Esophagus muscularis mucosa (tissue), 4 donors: Measurements from ENCODE around the gene PACSIN3. TPM values are rescaled to one million over a fixed set of nuclear protein-coding genes. Genes with fewer than 3 reads are reported as not detected.
A peak's percentile ranks its signal among the peaks of the same experiment; 100 is the strongest.

ENCODE experiments used
- DNase-seq: peaks from one replicate; pipeline ENCODE4 v3.0.0-alpha.2; 2017; ENCODE audit errors: extremely low spot score
- H3K27ac ChIP-seq, 4 donors: fragments of 200-600 bp; sonication (generic); replicated peaks in 1 of 4; 1 replicate in 3 of 4; 2 replicates in 1 of 4; pipeline ENCODE4 v1.5.1; 2016 to 2019; ENCODE audit warnings: mild to moderate bottlenecking in 1 of 4
- H3K27me3 ChIP-seq, 4 donors: fragments of 200-600 bp; sonication (generic); one replicate each; pipeline versions ENCODE4 v1.5.1 to v1.6.0; 2016 to 2019
- H3K36me3 ChIP-seq, 4 donors: fragments of 200-600 bp; sonication (generic); one replicate each; pipeline ENCODE4 v1.5.1; 2016 to 2019
- H3K4me1 ChIP-seq, 4 donors: fragments of 200-600 bp; sonication (generic); one replicate each; pipeline ENCODE4 v1.5.1; 2016 to 2019
- H3K4me3 ChIP-seq, 4 donors: fragments of 200-600 bp; sonication (generic); 1 replicate in 2 of 4; 2 replicates in 2 of 4; pipeline ENCODE4 v1.5.1; 2016 to 2019; ENCODE audit warnings: mild to moderate bottlenecking in 4 of 4, moderate library complexity in 1 of 4
- H3K9me3 ChIP-seq, 4 donors: fragments of 200-600 bp; sonication (generic); 1 replicate in 3 of 4; 2 replicates in 1 of 4; pipeline ENCODE4 v1.5.1; 2016 to 2019
- EP300 ChIP-seq: sonication (generic); formaldehyde crosslinking; IDR thresholded peaks from one replicate; pipeline ENCODE4 v1.6.1; 2017; ENCODE audit warnings: antibody characterized with exemption
- POLR2A ChIP-seq: fragments of 450-650 bp; IDR thresholded peaks from one replicate; pipeline ENCODE4 v1.6.1; 2017; ENCODE audit warnings: antibody characterized with exemption, moderate library complexity, mild to moderate bottlenecking, low read depth
- POLR2AphosphoS5 ChIP-seq, 2 donors: sonication (generic); formaldehyde crosslinking; IDR thresholded peaks; one replicate each; pipeline ENCODE4 v1.6.1; 2017; ENCODE audit warnings: antibody characterized with exemption in 2 of 2
- WGBS: methylation state at CpG from one replicate; pipeline ENCODE4 v1.1.5; 2018; 5-methylcytosine and 5-hydroxymethylcytosine counted together
- intact Hi-C: fragments of 100-400 bp; cut with DNase I; formaldehyde crosslinking; loops from one replicate; pipeline ENCODE4 v1.15.1; 2023
- total RNA-seq, 4 donors: library from RNA; depleted of rRNA; stranded (reverse); fragments of >200 nt; gene quantifications; one replicate each; pipeline versions ENCODE4 v1.1.0 to v1.2.1, GENCODE V29; 2016
- TF ChIP-seq, protein P1 (sequence below), 3 experiments: fragments of 200-600 bp in 2 of 3; fragments of 450-650 bp in 1 of 3; sonication (generic) in 2 of 3; IDR thresholded peaks; one replicate each; pipeline ENCODE4 v1.5.1; 2017 to 2019; ENCODE audit warnings: antibody characterized with exemption in 3 of 3, mild to moderate bottlenecking in 2 of 3, moderate library complexity in 1 of 3

PACSIN3 gene
- total RNA-seq, 4 donors from 2014 or later: 43.6 to 89.9 (median 56.0) TPM

DNA sequence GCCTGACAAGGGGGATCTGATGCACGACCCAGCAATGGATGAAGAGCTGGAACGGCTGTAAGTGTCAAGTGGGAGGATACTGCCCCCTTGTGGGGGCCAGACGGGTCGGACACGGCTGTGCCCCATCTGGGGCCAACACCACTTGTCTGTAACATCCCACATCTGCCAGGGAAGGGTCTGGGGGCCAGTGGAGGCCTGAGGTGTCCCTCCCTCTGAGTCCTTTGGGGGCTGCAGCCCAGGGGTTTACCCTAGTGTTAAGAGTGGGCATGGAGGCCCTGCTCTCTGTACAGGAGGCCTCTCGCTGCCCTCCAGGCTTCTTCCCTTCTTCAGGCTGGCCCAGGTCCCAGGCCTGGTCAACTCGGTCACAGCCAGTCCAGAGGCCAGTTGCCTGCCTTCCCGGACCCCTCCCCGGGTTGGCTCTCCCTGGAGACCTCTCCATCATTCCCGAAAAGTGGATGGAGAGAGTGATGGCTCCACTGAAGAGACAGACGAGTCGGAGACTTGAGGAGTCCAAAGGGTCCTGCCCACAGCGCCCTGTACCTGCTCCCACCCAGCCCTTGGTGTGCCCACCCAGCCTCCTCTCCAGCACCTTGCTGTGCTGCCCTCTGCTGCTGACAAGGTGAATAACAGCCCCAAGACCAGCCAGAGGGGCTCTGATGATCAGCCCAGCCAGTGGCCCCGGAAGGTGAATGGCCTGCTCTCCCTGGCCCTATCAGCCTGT is 24.9 kb downstream of the PACSIN3 start:
- DNase-seq: no peak
- Histone ChIP-seq H3K9me3 (no peaks in the 10 kb centered on the region), H3K36me3 (peaks cover 29 to 73% (median 48%) of the 10 kb centered on the region in 4 donors), H3K27me3 (no peaks in the 10 kb centered on the region), H3K4me1 (peaks cover 12 to 26% (median 23%) of the 10 kb centered on the region in 4 donors), H3K4me3 (no peak overlapping the region), H3K27ac (peak overlapping the region in 3 of 4 donors; percentile 11 to 33 (median 19))
- WGBS: 86% methylated on average over 4 of the region's 14 CpGs
- intact Hi-C loops: no loop called here
- TF ChIP-seq, protein P1, sequence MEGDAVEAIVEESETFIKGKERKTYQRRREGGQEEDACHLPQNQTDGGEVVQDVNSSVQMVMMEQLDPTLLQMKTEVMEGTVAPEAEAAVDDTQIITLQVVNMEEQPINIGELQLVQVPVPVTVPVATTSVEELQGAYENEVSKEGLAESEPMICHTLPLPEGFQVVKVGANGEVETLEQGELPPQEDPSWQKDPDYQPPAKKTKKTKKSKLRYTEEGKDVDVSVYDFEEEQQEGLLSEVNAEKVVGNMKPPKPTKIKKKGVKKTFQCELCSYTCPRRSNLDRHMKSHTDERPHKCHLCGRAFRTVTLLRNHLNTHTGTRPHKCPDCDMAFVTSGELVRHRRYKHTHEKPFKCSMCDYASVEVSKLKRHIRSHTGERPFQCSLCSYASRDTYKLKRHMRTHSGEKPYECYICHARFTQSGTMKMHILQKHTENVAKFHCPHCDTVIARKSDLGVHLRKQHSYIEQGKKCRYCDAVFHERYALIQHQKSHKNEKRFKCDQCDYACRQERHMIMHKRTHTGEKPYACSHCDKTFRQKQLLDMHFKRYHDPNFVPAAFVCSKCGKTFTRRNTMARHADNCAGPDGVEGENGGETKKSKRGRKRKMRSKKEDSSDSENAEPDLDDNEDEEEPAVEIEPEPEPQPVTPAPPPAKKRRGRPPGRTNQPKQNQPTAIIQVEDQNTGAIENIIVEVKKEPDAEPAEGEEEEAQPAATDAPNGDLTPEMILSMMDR (IDR thresholded peaks at IDR 0.05): peak; percentile 49 to 68 (median 58)
- TF ChIP-seq EP300 (no peak), POLR2AphosphoS5 (IDR thresholded peaks at IDR 0.05) (peak in 1 of 2 donors; percentile 37)

DNA sequence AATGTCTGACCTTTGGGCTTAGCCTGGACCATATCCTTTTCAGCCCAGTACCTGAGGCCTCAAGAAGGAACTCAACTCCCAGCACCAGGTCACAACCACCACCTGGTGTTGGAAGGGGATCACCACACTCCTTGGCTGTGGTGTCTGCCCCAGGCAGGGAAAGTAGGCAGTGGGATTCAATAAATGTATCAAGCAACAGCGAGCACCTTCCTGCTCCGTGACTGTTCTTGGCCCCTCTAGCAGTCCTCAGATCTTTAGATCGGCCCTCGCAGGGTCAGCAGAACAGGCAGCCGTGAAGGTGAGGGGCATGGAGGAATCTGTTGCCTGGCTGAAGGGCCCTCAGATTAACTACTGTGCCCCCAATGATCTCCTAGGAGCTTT is 25.5 kb downstream of the PACSIN3 start:
- no peak for DNase-seq
- Histone ChIP-seq H3K27ac (no peak overlapping the region), H3K36me3 (peaks cover 23 to 73% (median 45%) of the 10 kb centered on the region in 4 donors), H3K4me3 (no peak overlapping the region), H3K4me1 (peaks cover 12 to 26% (median 23%) of the 10 kb centered on the region in 4 donors), H3K27me3 (no peaks in the 10 kb centered on the region), H3K9me3 (no peaks in the 10 kb centered on the region)
- TF ChIP-seq POLR2A: no peak
- TF ChIP-seq, protein P1 (IDR thresholded peaks at IDR 0.05): no peak
- no peak for TF ChIP-seq POLR2AphosphoS5 (IDR thresholded peaks at IDR 0.05)
- TF ChIP-seq EP300: no peak
- intact Hi-C loops: no loop called here
- WGBS: 90% methylated on average over 2 of the region's 5 CpGs

DNA sequence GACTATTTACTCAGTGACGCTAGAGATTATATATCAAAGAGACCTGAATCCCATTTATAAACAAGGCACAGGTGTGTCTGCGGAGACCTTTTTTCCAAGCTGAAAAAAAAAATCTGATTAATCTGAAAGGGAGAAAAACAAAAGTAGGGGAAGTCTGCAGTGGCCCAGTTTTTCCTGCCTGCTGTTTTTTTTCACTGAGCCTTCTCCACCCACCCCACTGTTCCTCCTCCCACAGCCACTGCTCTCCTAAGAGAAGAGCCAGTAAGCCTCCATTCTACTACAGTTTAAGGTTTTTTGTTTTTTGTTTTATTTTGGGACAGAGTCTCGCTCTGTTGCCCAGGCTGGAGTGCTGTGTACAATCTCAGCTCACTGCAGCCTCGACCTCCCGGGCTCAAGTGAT is 28.0 kb downstream of the PACSIN3 start:
- H3K27me3 ChIP-seq: no peaks in the 10 kb centered on the region
- no peak overlapping the region for H3K27ac ChIP-seq
- no peak for DNase-seq
- peaks cover 12 to 29% (median 26%) of the 10 kb centered on the region in 4 donors for H3K4me1 ChIP-seq
- no peaks in the 10 kb centered on the region for H3K9me3 ChIP-seq
- TF ChIP-seq, protein P1 (IDR thresholded peaks at IDR 0.05): no peak
- TF ChIP-seq EP300 (no peak), POLR2A (no peak), POLR2AphosphoS5 (IDR thresholded peaks at IDR 0.05) (no peak)
- intact Hi-C loops: no loop called here
- WGBS: 68% methylated on average over 5 of the region's 5 CpGs
- no peak overlapping the region for H3K4me3 ChIP-seq
- peaks cover 0 to 62% (median 22%) of the 10 kb centered on the region in 4 donors for H3K36me3 ChIP-seq

DNA sequence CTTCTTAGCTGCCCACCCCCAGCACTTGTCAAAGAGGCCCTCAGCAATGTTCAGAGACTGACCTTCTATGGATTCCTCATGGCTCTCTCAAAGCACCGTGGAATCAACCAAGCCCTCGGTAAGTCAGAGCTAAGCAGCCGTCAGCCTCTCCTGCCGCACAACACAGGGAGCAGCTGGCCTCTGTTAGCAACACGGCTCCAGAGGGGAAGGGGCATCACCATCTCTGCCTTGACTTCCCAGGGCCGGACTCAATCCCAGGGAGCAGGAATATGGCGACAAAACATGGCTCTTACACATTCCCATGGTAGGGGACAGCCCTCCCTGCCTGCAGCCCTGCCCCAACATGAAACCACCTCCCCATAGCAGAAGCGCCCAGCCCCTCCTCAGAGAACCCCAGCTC is 28.4 kb downstream of the PACSIN3 start:
- no peak overlapping the region for H3K27ac ChIP-seq
- WGBS: 88% methylated on average over 1 of the region's 8 CpGs
- H3K4me1 ChIP-seq: peaks cover 12 to 32% (median 27%) of the 10 kb centered on the region in 4 donors
- no peak for DNase-seq
- no peak overlapping the region for H3K4me3 ChIP-seq
- intact Hi-C loops: no loop called here
- no peaks in the 10 kb centered on the region for H3K9me3 ChIP-seq
- no peaks in the 10 kb centered on the region for H3K27me3 ChIP-seq
- TF ChIP-seq EP300 (no peak), POLR2A (no peak), POLR2AphosphoS5 (IDR thresholded peaks at IDR 0.05) (no peak)
- TF ChIP-seq, protein P1 (IDR thresholded peaks at IDR 0.05): no peak
- peaks cover 0 to 61% (median 21%) of the 10 kb centered on the region in 4 donors for H3K36me3 ChIP-seq
